ENCODE data around the gene NCOR2.

NCOR2 gene

GRCh38 chr12:124566997-124567672 lies at the start of gene NCOR2:
TSS of gene NCOR2 (minus strand) at chr12:124567612. CDS start at chr12:124495251, 72,361 bp downstream.
- no peak for DNase-seq (ENCODE audit: low spot score)

- DNase-seq (ENCODE audit: low spot score), result no peak
Observed at GRCh38 chr12:124616394-124617221, 49.2 kb upstream of the NCOR2 start.

DNA sequence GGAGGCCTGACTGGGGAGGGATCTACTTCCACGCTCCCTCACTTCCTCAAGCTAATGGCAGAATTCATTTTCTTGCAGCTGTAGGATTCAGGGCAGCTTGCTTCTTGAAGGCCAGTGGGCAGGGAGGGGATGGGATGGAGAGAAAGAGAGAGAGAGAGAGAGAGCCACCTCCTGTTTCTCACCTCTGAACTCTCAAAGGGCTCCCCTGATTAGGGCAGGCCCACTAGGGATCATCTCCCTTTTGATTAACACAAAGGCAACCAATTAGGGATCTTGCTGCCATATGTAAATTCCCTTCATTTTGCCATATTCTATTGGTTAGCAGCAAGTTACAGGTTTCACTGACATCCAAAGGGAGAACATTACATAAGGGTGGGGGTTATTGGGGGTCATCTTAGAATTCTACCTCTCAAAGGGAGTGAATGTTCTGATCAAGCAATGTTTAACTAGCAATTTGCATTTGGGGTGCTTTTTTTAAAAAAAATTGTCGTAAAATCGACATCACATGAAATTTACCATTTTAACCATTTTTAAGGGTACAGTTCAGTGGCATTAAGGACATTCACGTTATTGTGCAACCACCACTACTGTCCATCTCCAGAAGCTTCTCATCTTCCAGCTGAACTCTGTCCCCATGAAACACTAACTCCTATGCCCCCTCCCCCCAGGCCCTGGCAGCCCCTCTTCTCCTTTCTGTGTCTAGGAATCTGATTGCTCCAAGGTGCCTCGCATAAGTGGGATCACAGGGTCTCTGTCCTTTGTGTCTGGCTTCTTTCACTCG lies 47.3 kb upstream of the NCOR2 start:
- DNase-seq (ENCODE audit: low spot score), result no peak

- no peak for DNase-seq (ENCODE audit: low spot score)
Observed at GRCh38 chr12:124613151-124613585, 45.8 kb upstream of the NCOR2 start.

DNA sequence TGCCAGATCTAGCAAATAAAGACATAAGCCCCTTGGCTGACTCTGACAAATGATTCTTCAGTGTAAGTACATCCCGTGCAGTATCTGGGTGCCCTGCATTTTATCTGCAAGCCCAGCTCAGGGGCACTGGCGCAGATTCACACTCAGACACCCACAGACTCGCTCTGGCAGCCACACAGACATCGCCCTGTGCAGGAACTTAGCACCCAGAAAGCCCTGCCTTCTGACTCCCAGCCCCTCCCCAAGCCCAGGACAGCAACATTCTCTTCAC lies 44.9 kb upstream of the NCOR2 start:
- no peak for DNase-seq (ENCODE audit: low spot score)

DNA sequence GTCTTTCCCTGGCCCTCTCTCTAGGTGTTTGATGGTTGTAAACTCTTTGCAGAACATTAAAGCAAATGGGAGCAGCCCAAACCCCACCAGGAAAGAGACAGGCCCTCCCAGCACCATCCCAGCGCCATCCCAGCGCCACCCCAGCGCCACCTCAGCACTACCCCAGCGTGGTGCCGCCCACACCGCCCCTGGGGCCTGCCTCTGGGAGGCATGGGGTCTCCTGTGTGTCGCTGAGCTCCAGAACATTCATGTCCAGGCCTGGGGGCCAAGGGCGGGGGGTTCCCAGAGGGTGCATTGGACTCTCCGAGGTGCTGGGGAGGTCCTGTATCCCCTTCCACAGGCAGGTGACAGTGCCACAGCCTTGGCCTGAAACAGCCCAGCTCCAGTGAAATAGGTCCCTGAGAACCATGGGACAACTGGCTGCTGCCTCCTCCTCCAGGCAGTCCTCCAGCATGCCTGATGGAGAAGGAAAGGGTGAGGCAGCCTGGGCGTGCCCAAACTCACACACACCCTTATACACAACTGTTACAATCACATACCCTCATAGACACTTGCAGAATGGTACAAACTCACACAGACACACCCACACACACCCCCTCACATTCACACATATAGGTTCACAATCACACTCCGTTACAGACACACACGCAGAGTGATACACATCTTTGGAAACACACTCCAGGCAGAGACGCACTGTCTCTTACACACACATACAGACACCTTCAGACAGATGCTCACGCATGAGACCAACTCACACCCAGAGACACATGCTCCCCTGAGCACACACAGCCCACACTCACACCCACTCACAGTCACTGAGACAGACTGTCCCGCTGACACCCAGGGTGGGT lies 44.4 kb upstream of the NCOR2 start:
- no peak for DNase-seq (ENCODE audit: low spot score)

GRCh38 chr12:124610629-124611558 lies 43.5 kb upstream of the NCOR2 start:
- no peak for DNase-seq (ENCODE audit: low spot score)

- DNase-seq (ENCODE audit: low spot score), result no peak
Observed at GRCh38 chr12:124610021-124610612, 42.7 kb upstream of the NCOR2 start.

DNA sequence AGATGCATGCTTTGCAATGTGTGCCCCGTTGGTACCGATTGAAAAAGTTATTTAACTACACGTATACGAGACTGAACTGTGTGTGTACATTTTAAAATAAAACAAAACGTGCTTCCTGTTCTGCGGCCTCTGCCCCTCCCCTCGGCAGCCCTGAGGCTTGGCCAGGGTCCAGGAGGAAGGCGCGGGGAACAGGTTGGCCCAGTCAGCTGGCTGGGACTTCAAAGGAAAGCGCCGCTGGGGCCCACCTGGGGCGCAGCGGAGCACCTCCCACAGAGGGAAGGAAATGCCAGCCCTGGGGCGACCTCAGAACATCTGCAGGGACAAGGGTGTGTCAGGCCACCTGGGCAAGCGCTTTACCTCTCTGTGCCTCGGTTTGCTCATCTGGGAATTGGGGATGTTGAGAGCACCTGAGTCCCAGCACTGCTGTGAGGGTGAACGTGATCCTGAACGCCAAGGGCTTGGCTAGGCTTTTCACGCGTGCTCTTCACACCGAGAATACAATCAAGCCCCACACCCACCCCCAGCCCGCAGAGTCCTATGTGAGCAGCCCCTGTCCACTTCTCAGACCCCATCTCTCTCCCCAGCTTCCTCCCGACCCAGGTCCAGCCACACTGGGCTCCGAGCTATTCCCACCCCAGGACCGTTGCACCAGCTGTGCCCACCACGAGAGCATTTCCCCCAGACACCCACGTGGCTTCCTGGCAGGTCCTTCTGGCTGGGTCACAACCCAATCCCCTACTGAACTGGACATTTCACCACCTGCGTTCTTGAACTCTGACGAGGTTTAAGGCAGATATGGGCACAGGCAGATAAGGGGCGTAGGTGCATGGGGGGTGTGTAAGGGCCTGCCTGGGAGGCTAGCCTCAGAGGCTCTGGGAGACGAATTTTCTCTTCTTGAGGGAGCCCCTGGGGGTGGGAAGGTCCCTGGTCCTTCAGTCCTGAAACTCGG lies 41.9 kb upstream of the NCOR2 start:
- DNase-seq (ENCODE audit: low spot score), result peak; percentile 27

GRCh38 chr12:124608450-124608870 lies 41.0 kb upstream of the NCOR2 start:
- DNase-seq (ENCODE audit: low spot score), result no peak

- no peak for DNase-seq (ENCODE audit: low spot score)
Observed at GRCh38 chr12:124607681-124608425, 40.4 kb upstream of the NCOR2 start.

GRCh38 chr12:124605883-124606774 lies 38.7 kb upstream of the NCOR2 start:
- DNase-seq (ENCODE audit: low spot score), result no peak

GRCh38 chr12:124605150-124605882 lies 37.9 kb upstream of the NCOR2 start:
- DNase-seq (ENCODE audit: low spot score), result no peak

DNA sequence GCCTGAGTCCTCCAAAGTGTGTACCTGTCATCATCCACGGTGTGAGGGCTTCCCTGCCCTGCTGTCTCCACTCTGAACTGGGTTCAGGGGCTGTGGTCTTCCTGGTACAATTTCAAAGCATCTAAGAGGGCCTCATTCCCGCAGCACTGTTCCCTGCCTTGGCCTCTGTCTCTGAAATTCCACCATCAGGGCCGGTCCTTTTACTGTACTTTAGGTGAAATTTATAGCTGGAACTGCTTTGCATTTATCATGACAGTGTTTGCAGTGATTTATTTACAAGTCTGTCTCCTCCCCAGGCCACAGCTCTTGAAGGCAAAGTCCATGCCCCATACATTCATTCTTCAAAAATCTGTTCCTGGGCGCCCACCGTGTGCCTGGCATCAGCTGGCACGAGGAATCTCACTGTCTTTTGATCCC lies 36.9 kb upstream of the NCOR2 start:
- no peak for DNase-seq (ENCODE audit: low spot score)

DNA sequence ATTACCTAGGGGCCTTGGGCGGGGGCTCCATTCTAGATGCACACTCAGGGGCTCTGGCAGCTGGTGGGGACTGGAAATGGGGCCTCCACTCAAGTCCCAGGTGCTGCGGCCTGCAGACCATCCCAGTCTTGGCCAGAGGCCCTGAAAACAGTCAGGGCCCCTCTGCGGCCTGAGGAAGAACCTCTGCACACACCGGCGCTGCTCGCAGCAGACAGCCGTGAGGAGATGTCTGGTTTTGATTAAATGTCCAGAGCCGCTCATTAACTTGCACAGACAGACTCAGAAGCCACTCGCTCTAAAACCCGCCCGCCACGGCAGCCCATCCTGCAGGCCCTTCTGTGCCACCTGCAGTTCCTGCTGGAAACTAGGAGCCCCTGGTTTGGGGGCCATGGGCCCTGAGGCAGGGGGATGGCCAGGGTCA lies 36.4 kb upstream of the NCOR2 start:
- no peak for DNase-seq (ENCODE audit: low spot score)

- DNase-seq (ENCODE audit: low spot score), result no peak
Observed at GRCh38 chr12:124603100-124603541, 35.7 kb upstream of the NCOR2 start.

DNA sequence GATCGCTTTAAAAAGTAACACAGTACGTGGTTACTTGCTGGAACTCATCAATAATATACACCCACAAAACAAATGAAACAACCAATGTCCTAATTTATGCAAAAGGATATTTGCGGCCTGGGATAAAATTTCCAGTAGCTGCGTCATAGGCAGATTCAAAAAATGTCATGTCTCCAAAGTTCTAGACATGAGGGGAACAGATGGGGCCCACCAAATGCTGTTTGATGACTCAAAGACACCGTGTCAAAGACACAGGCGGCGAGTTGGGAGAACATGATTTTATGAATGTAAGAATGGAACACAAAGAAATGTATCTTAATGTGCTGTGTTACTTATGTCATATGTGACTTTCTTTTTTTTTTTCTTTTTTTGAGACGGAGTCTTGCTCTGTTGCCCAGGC lies 34.3 kb upstream of the NCOR2 start:
- DNase-seq (ENCODE audit: low spot score), result no peak

Measured in HuH-7 (cell line).